PC-3 (cell line): ENCODE data around the gene JMJD4. TPM values are rescaled to one million over a fixed set of nuclear protein-coding genes. Genes with fewer than 3 reads are reported as not detected.

ENCODE experiments used
- ATAC-seq: fragments of 200-7000 bp; cut with Tn5 transposase; 2 replicates; pipeline ENCODE4 v1.9.1; 2020; ENCODE audit warnings: mild to moderate bottlenecking, moderate library complexity
- BruUV-seq: library from RNA; stranded (reverse); fragments of 400-500 nt; replicated peaks from 2 replicates; lab custom pipeline; 2021; lab: Mats Ljungman, UMichigan
- CTCF ChIA-PET: fragments of 300-600 bp; sonication (Branson Sonifier 250); formaldehyde crosslinking; loops from one replicate; lab custom pipeline; 2022; ENCODE audit warnings: antibody characterized with exemption; lab: Charles Lee
- POLR2A ChIA-PET: fragments of 300-600 bp; sonication (Branson Sonifier 250); formaldehyde crosslinking; loops from one replicate; lab custom pipeline; 2022; ENCODE audit warnings: antibody characterized with exemption; ENCODE audit not compliant: unreplicated experiment; lab: Charles Lee
- DNase-seq: peaks from one replicate; pipeline ENCODE4 v3.0.0-alpha.2; 2015
- H2AFZ ChIP-seq: fragments of 300-600 bp; sonication (generic); 2 replicates; pipeline ENCODE4 v1.6.0; 2016; ENCODE audit warnings: antibody characterized with exemption, low read length
- H3F3A ChIP-seq: fragments of 300-600 bp; sonication (generic); one replicate; pipeline ENCODE4 v1.6.0; 2017; ENCODE audit warnings: antibody characterized with exemption, low read length, control low read depth, mild to moderate bottlenecking; ENCODE audit not compliant: unreplicated experiment
- H3K27ac ChIP-seq: fragments of 300-600 bp; sonication (generic); 2 replicates; pipeline ENCODE4 v1.5.1; 2016; ENCODE audit warnings: mild to moderate bottlenecking, low read length
- H3K27me3 ChIP-seq: fragments of 300-600 bp; sonication (generic); 2 replicates; pipeline ENCODE4 v1.6.1; 2016; ENCODE audit warnings: low read length, mixed read lengths
- H3K36me3 ChIP-seq: fragments of 300-600 bp; sonication (generic); 2 replicates; pipeline ENCODE4 v1.6.1; 2016; ENCODE audit warnings: low read depth, mixed run types, low read length, mixed read lengths
- H3K4me1 ChIP-seq: fragments of 300-600 bp; sonication (generic); 2 replicates; pipeline ENCODE4 v1.5.1; 2016; ENCODE audit warnings: low read length; ENCODE audit not compliant: insufficient read depth
- H3K4me2 ChIP-seq: fragments of 300-600 bp; sonication (generic); 2 replicates; pipeline ENCODE4 v1.6.0; 2016; ENCODE audit warnings: low read length
- H3K4me3 ChIP-seq: fragments of 300-600 bp; sonication (generic); 2 replicates; pipeline ENCODE4 v1.5.1; 2016; ENCODE audit warnings: mild to moderate bottlenecking, low read length, mixed read lengths
- H3K79me2 ChIP-seq: fragments of 300-600 bp; sonication (generic); 2 replicates; pipeline ENCODE4 v1.6.1; 2017; ENCODE audit warnings: low read length, mixed read lengths
- H3K9ac ChIP-seq: fragments of 300-600 bp; sonication (generic); 2 replicates; pipeline ENCODE4 v1.6.0; 2016; ENCODE audit warnings: mild to moderate bottlenecking, low read length
- H3K9me2 ChIP-seq: fragments of 300-600 bp; sonication (generic); replicated peaks from 2 replicates; pipeline ENCODE4 v1.6.1; 2016; ENCODE audit warnings: mixed run types, low read length, mixed read lengths
- H3K9me3 ChIP-seq: fragments of 300-600 bp; sonication (generic); 2 replicates; pipeline ENCODE4 v1.6.1; 2016; ENCODE audit warnings: low read length, mixed read lengths
- H4K20me1 ChIP-seq: fragments of 300-600 bp; sonication (generic); 2 replicates; pipeline ENCODE4 v1.6.1; 2016; ENCODE audit warnings: low read length, mixed read lengths
- EZH2 ChIP-seq: fragments of 300-600 bp; sonication (generic); IDR thresholded peaks from one replicate; pipeline ENCODE4 v1.6.1; 2017; ENCODE audit warnings: antibody characterized with exemption, mild to moderate bottlenecking, low read length; ENCODE audit not compliant: unreplicated experiment
- EZH2phosphoT487 ChIP-seq: fragments of 300-600 bp; sonication (generic); IDR thresholded peaks from 2 replicates; pipeline ENCODE4 v1.6.1; 2018; ENCODE audit warnings: mild to moderate bottlenecking, antibody characterized with exemption, low read length, borderline replicate concordance
- intact Hi-C: fragments of 100-400 bp; cut with micrococcal nuclease; formaldehyde crosslinking; loops from 2 replicates; pipeline ENCODE4 v1.9.0; 2023
- total RNA-seq: library from RNA; depleted of rRNA; stranded (reverse); fragments of >200 nt; gene quantifications from 2 replicates; pipeline ENCODE4 v1.2.3, GENCODE V29; 2014
- TF ChIP-seq, protein P1 (sequence below): fragments of 300-600 bp; sonication (generic); conservative IDR thresholded peaks from 2 replicates; pipeline ENCODE4 v1.5.1; 2017; ENCODE audit warnings: antibody characterized with exemption, low read depth, mild to moderate bottlenecking, low read length

Gene JMJD4
- total RNA-seq, 1 experiment from 2014 or later: 80.5 TPM

DNA sequence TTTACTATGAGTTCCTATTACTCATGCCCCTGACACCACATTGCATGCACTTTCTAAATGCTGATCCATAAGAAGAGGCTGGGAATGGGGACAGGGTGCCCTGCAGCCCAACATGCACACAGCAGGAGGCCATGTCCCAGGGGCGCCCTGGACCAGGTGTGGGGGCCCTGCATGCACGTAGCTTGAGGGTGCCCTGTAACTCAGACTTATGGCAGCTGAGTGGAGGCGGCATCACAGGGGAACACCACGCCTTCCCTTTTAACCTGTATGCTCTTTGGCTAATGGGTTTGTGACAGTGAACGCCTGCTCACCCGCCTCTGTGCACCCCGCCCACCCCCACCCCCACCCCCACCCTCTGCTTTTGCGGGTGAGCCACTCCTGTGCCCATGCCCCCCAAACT is 36.2 kb upstream of the JMJD4 start:
- CTCF ChIA-PET: no interaction called here
- Histone ChIP-seq H3K9ac (no peak overlapping the region), H2AFZ (no peak overlapping the region), H3K9me3 (no peaks in the 10 kb centered on the region), H3K27me3 (no peaks in the 10 kb centered on the region), H3K4me2 (no peak overlapping the region), H3K79me2 (0 out of 2 replicates have a peak, but pooled peaks cover 11% of the 10 kb centered on the region), H3K36me3 (peaks cover 49% of the 10 kb centered on the region), H3F3A (no peaks in the 10 kb centered on the region), H3K4me3 (no peak overlapping the region), H3K9me2 (no peaks in the 10 kb centered on the region), H3K27ac (no peak overlapping the region), H3K4me1 (peaks cover 14% of the 10 kb centered on the region), H4K20me1 (peaks cover 13% of the 10 kb centered on the region; the same call in 1 of the 2 replicates)
- POLR2A ChIA-PET: no interaction called here
- intact Hi-C loops: no loop called here
- TF ChIP-seq EZH2: no peak
- TF ChIP-seq EZH2phosphoT487: no peak
- TF ChIP-seq, protein P1, sequence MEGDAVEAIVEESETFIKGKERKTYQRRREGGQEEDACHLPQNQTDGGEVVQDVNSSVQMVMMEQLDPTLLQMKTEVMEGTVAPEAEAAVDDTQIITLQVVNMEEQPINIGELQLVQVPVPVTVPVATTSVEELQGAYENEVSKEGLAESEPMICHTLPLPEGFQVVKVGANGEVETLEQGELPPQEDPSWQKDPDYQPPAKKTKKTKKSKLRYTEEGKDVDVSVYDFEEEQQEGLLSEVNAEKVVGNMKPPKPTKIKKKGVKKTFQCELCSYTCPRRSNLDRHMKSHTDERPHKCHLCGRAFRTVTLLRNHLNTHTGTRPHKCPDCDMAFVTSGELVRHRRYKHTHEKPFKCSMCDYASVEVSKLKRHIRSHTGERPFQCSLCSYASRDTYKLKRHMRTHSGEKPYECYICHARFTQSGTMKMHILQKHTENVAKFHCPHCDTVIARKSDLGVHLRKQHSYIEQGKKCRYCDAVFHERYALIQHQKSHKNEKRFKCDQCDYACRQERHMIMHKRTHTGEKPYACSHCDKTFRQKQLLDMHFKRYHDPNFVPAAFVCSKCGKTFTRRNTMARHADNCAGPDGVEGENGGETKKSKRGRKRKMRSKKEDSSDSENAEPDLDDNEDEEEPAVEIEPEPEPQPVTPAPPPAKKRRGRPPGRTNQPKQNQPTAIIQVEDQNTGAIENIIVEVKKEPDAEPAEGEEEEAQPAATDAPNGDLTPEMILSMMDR: no peak
- no peak for ATAC-seq
- no TSS peak for BruUV-seq
- DNase-seq: no peak

DNA sequence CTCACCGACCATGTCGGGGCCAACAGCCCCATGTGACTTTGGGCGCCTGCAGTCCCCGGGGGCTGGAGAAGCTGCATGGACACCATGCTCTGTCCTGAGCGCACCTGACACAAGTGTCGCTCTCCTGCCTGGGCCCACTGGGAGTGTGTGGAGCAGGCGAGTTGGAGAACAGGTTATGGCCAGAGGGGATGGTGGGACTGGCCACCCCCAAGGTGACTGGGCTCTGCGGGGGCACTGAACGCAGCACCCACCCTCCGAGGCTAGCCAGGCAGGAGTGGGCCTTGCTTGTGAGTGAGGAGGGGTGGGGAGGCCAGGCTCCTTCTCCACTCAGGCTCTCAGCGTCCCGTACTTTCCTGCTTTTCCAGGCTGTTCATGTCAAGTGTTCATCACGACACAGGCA is 35.7 kb upstream of the JMJD4 start:
- POLR2A ChIA-PET: no interaction called here
- Histone ChIP-seq H3F3A (no peaks in the 10 kb centered on the region), H3K4me3 (no peak overlapping the region), H3K9me3 (no peaks in the 10 kb centered on the region), H2AFZ (no peak overlapping the region), H4K20me1 (peaks cover 15% of the 10 kb centered on the region), H3K9me2 (no peaks in the 10 kb centered on the region), H3K4me1 (peaks cover 15% of the 10 kb centered on the region), H3K36me3 (peaks cover 47% of the 10 kb centered on the region), H3K27ac (no peak overlapping the region), H3K27me3 (no peaks in the 10 kb centered on the region), H3K9ac (no peak overlapping the region), H3K4me2 (no peak overlapping the region), H3K79me2 (0 out of 2 replicates have a peak, but pooled peaks cover 11% of the 10 kb centered on the region)
- no TSS peak for BruUV-seq
- TF ChIP-seq, protein P1: no peak
- TF ChIP-seq EZH2: no peak
- TF ChIP-seq EZH2phosphoT487: no peak
- DNase-seq (no peak), ATAC-seq (no peak)
- intact Hi-C loops: no loop called here
- CTCF ChIA-PET: no interaction called here

DNA sequence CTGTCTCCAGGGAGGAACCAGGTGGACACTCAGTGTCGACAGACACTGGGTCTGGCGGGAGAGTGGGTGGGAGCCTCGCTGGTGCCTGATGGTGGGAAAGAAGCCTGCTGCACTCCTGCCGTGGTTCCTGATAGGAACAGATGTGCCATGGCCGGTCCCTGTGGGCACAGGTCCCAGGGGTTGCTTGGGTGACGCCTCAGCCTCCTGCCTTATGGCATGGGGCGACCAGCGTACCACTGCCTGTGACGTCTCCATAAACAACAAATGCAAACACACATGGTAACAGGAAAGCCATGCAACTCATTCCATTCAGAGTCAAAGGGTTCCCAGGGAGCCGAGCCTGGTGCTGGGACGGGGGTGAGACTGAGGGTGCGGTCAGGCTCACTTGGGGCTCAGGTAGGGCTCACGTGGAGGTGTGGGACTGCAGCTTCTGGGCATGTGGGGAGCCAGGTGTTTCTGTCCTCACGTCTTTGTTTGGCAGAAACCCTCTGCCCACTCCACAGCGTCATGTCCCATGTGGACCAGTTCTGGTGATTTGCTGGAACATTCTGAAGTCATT is 34.9 kb upstream of the JMJD4 start:
- peaks cover 23% of the 10 kb centered on the region for H4K20me1 ChIP-seq
- ChIA-PET CTCF (no interaction called here), POLR2A (no interaction called here)
- H3K9me3 ChIP-seq: no peaks in the 10 kb centered on the region
- BruUV-seq: no TSS peak
- no peak overlapping the region for H3K9ac ChIP-seq
- no peak overlapping the region for H3K4me3 ChIP-seq
- no peak for ATAC-seq
- TF ChIP-seq EZH2: no peak
- TF ChIP-seq EZH2phosphoT487: no peak
- TF ChIP-seq, protein P1: no peak
- intact Hi-C loops: loop anchor here (10.0 kb wide), 1 partner anchor 315 kb away; the partner anchor contains the start of gene ARF1
- no peak overlapping the region for H3K4me2 ChIP-seq
- H3K27me3 ChIP-seq: no peaks in the 10 kb centered on the region
- H3K79me2 ChIP-seq: peaks cover 19% of the 10 kb centered on the region
- H3K36me3 ChIP-seq: peaks cover 47% of the 10 kb centered on the region
- peaks cover 20% of the 10 kb centered on the region for H3K4me1 ChIP-seq
- no peak overlapping the region for H3K27ac ChIP-seq
- H3F3A ChIP-seq: no peaks in the 10 kb centered on the region
- DNase-seq: no peak
- no peak overlapping the region for H2AFZ ChIP-seq
- no peaks in the 10 kb centered on the region for H3K9me2 ChIP-seq
